GM18519 (cell line): ENCODE measurements around the gene GPX7.
"Not testable (repeated sequence)": the region's sequence is repeated elsewhere in the genome, so short reads cannot be mapped to it uniquely, and the experiment has no call there.

Source experiments
- ATAC-seq: cut with Tn5 transposase; IDR thresholded peaks from one replicate; pipeline ENCODE4 v1.9.1; 2021; ENCODE audit warnings: mild to moderate bottlenecking, moderate library complexity; ENCODE audit not compliant: unreplicated experiment, low FRiP score

The GPX7 gene

GRCh38 chr1:52601991-52602855 lies at the start of gene GPX7:
Gene GPX7, plus strand, starts transcription at chr1:52602371. Its CDS starts 39 bp downstream, at chr1:52602410.
- ATAC-seq, result no peak

DNA sequence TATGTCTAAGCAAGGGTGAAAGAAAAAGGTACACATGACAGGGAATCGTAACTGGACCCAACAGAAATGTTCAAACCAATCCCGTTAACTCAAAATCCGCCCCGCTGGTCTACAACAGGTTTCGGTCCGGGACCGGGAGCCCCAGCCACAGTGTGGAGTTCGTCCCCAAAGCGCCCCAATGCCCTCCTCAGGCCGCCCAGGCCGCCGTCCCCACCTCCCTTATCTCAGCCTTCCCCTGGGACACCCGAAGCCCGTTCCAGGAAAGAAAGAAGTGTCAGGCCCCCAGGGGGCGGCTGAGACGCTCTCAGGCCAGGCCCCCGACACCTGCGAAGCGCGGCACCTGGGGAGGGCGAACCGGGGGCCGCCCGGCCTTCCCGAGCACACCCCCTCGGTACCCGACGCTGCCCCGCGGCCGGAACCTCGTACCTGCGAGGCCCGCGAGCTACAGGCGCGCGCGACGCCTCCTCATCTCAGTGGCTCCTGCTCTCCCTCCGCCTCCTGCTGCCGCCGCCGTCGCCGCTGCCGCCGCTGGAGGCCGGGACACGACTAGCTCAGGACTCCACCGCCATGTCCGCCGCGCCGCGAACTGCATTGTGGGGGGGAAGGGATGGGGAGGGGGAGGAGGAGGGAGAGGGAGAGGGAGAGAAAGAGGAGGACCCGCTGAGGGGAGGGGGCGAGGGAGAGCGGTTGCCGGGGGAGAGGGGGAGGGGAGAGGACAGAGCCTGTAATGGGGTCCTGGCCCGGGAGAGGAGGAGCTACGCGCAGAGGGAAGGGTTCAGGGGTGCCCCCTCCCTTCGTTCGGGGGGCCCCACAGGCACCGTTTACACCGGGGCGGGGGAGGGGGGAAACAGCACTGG lies 49.4 kb upstream of the GPX7 start, which contains the start of gene TUT4:
Gene TUT4 (minus strand): TSS at position 588 of the 857 bp plus-strand sequence. CDS start 26,812 bp downstream, outside the sequence.
- peak; percentile 24 for ATAC-seq

DNA sequence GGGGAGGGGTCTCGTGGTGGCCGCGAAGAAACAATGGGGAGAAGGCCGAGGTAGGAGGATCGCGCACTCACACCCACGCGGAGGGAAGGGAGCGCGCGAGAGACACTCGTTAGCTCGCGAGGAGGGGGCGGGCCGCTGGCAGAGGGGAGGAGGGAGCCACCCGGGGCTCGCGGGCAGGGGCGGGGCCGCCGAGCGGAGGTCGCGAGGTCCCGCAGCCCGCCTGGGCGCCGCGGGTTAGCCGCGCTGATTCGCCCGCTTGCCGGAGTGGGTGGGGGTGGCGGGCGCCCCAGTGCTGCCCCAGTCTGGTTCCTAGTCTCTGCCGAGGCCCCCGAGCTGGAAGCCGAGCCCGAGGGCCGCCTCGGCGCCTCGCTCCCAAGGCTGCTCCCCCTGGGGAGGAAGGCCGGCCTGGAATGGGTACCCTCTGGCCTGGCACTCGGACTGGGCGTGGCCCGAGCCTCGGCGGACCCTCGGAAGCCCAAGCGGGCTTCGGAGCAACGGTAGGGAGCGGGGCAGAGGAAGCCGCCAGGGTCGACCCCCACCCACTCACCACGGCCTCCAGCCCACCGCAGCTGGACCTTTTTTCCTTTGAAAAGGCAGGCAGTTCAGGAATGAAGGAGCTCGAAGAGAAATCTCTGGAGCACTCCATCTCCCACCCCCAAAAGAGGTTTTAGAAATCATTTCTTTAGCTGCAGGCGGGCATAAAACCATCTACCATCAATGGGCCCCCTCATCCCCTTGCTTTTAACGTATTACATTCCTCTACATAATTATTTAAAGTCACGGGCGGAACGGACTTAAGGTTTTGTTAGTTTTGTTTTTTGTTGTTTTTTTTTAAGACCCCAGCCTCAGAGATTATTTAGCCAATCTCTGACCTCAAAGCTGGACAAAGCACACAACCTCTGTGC lies 48.6 kb upstream of the GPX7 start:
- no peak for ATAC-seq

GRCh38 chr1:52554267-52554640 lies 47.9 kb upstream of the GPX7 start:
- ATAC-seq, result no peak

DNA sequence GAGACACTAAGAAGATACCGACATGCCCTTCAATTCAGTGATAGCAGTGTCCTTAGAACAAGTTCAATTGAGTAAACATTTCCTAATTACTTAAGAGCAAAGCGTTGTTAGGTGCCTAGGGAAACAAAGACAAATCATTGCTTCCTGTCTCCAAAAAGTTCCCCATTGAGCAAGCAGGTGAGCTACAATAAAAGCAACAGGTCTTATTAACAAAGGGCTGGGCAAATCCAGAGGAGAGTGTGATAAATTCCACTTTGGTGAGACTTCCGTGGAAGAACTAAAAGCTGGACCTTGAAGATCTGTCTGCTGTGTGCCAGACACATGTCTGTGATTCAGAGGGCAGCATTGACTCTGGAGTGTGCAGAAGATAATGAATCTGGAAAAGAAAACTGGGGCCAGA lies 47.4 kb upstream of the GPX7 start:
- no peak for ATAC-seq

GRCh38 chr1:52556641-52557360 lies 45.4 kb upstream of the GPX7 start:
- ATAC-seq, result no peak

GRCh38 chr1:52558941-52559340 lies 43.2 kb upstream of the GPX7 start:
- no peak for ATAC-seq

DNA sequence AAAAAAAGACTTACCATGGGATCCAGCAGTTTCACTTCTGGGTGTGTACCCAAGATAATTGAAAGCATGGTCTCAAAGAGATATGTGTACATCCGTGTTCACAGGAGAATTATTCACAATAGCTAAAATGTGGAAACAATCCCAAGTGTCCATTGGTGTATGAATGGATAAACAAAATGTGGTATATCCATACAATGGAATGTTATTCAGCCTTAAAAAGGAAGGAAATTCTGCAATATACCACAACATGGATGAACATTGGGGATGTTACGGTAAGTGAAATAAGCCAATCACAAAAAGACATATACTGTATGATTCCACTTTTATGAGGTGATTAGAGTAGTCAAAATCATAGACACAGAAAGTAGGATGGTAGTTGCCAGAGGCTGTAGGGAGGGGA lies 42.3 kb upstream of the GPX7 start:
- ATAC-seq, result no peak

DNA sequence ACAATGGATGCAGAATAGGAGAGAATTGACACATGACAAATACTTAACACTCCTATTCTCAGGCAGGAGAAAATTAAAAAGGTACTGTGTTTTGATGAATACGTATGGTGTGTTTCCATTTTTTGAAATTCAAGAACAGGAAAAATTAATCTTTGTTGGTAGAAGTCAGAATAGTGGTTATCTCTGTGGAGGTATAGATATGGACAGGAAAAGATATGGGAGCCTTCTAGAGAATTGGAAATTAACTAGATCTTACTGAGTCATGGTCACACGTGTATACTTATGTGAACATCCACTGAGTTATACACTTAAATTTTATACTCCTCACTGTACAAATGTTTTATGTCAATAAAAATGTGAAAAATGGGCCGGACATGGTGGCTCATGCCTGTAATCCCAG lies 39.4 kb upstream of the GPX7 start:
- ATAC-seq, result no peak

DNA sequence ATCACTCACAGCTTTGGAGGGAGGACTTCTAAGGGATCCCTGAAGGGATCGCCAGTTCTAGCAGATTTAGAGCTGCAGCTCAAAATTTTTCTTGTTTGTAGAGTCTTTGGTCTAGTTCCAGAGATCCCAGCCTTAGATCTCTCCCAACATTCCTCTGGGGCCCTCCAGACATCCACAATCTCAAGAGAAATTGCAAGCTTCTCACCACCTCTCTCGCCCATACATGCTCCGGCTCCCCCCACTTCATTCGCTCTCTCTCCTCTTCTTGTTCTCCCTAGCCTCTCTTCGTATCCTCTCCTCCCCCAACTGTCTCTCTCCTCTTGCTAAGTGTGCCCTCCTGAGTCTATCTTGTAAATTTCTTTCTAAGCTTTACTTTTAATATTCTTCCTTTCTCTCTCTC lies 34.2 kb upstream of the GPX7 start:
- ATAC-seq, result no peak

DNA sequence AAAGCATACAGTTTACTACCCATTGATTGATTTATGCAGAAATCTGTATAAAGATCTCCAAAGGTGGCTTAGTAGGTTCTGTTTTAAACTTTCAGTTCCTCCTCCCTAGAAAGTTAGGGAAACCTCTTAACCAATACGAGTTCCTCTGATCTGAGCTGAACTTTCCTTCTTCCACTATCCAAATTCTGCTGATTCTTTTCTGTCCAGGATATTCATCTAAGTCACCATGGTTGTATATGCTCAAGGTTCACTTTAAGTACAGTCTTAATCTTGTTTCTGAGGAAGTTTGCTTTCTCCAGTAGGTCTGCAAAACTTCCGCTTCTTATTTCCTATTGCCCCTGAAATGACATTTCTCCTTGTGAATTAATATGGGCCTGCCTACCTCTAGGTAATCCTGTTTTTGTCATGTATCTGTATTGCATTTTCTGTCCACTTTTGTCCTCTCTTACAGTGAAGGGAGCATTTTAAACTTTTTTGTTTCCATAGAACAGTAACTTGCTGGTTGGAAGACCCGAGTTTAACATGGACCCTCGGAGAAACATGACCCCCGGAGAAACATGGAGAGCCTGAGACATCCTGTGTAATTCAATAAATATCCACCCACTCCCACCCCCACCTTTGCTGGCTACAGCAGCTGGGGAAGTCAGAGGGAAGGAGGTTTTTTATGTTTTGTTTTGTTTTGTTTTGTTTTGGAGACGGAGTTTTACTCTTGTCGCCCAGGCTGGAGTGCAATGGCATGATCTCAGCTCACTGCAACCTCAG lies 32.5 kb upstream of the GPX7 start:
- ATAC-seq, result no peak

DNA sequence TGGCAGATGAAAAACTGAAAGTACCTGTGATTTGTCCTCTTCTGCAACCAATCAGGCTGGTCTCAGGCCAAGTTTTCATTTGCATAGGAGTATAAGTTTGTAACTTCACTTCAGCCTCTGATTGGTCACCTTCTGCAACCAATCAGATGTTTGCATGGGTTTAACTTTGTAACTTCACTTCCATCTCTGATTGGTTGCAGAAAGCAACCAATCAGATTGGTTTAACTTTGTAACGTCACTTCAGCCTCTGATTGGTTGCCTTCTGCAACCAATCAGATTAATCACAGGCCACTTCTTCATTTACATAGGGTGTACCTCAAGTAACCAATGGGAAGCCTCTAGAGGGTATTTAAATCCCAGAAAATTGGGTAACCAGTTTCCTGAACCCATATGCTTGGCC lies 30.4 kb upstream of the GPX7 start:
- no peak for ATAC-seq

- ATAC-seq, result no peak
Measured at GRCh38 chr1:52572387-52572786, 29.8 kb upstream of the GPX7 start.

DNA sequence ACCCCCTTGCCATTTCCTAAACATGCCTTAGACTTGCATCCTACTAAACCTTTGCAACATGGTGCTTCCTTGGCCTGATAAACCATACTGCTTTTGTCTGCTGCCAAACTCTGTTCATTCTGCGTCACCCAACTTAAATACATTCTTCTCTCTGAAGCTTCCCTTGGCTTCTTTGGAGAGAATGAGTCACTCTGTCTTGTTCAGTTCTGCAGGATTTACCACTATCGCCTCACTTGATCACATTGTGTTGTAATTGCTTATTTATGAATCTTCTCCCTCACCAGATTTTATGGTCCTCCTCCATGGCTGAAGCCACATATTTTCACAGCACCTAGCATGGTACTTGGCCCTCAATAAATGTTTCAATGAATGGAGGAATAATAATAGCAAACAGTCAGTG lies 27.6 kb upstream of the GPX7 start:
- ATAC-seq, result no peak

DNA sequence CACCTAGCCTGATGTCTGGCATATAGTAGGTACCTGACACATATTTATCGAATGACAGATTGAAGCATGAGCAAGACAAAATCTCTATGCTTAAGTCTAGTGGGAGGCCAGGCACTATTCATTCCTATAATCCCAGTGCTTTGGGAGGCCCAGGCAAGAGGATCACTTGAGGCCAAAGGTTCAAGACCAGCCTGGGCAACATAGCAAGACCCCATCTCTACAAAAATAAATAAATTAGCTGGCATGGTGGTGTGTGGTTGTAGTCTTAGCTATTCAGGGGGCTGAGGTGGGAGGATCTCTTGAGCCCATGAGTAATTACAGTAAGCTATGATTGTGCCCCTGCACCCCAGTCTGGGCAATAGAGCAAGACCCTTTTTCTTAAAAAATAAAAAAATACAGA lies 26.1 kb upstream of the GPX7 start:
- ATAC-seq, result no peak

DNA sequence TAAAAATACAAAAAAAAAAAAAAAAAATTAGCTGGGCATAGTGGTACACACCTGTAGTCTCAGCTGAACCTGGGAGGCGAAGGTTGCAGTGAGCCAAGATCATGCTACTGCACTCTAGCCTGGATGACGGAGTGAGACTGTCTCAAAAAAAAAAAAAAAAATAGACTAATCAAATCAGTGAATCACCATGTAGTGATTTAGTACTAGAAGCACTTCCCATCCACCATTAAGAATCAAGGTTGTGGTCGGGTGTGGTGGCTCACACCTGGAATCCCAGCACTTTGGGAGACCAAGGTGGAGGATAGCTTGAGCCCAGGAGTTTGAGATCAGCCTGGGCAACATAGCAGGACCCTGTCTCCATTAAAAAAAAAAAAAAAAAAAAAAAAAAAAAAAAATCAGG lies 24.1 kb upstream of the GPX7 start:
- ATAC-seq, result not testable (repeated sequence)

GRCh38 chr1:52579415-52579814 lies 22.8 kb upstream of the GPX7 start:
- no peak for ATAC-seq

DNA sequence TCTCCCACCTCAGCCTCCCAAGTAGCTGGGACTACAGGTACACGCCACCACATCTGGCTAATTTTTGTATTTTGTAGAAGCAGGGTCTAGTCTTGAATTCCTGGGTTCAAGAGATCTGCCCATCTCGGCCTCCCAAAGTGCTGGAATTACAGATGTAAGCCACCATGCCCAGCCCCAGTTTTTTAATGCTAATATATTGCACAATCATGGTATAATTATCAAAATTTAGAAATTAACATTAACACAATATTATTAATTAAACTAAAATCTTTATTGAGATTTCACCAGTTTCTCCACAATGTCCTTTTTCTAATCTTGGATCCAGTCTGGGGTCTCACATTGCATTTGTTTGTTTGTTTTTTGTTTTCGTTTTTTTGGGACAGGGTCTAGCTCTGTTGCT lies 21.9 kb upstream of the GPX7 start:
- ATAC-seq, result no peak

DNA sequence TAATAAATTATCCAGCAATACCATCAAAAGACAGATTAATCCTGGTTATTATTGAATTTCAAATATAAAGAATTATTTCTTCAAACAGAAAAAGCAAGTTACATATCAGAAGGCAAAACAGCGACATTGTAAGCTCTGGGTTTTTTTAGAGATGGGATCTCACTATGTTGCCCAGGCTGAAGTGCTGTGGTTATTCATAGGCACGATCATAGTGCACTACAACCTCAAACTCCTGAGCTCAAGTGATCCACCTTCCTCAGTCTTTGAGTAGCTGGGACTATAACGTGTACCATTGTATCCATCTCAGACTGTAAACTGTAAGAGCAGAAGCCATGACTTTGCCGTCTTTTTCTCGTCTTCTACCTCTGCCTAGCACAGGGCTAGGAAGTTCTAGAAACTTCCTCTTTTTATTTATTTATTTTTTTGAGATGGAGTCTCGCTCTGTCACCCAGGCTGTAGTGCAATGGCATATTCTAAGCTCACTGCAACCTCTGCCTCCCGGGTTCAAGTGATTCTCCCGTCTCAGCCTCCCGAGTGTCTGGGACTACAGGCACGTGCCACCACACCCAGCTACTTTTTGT lies 20.0 kb upstream of the GPX7 start:
- no peak for ATAC-seq
